Thoracic aorta (tissue), 2 donors: ENCODE results near the gene HMGA1. TPM values are rescaled to one million over a fixed set of nuclear protein-coding genes. Genes with fewer than 3 reads are reported as not detected.
"Not testable (repeated sequence)": the region's sequence is repeated elsewhere in the genome, so short reads cannot be mapped to it uniquely, and the experiment has no call there.

ENCODE experiments used
- ATAC-seq: fragments of 150-250 bp; one replicate; pipeline ENCODE4 v1.8.0; 2017; ENCODE audit warnings: low read depth; ENCODE audit not compliant: insufficient number of reproducible peaks, low FRiP score
- DNase-seq: peaks from one replicate; pipeline ENCODE4 v3.0.0-alpha.2; 2020; ENCODE audit warnings: low spot score
- H3K27ac ChIP-seq, 2 donors: fragments of 200-600 bp; sonication (generic); 1 replicate in 1 of 2; 2 replicates in 1 of 2; pipeline ENCODE4 v1.5.1; 2016; ENCODE audit warnings: mild to moderate bottlenecking in 2 of 2, moderate library complexity in 2 of 2
- H3K27me3 ChIP-seq: fragments of 200-600 bp; sonication (generic); replicated peaks from 2 replicates; pipeline ENCODE4 v1.6.0; 2016; ENCODE audit warnings: mild to moderate bottlenecking; ENCODE audit not compliant: insufficient read depth
- H3K36me3 ChIP-seq: fragments of 200-600 bp; sonication (generic); one replicate; pipeline ENCODE4 v1.5.1; 2016
- H3K4me1 ChIP-seq, 2 donors: fragments of 200-600 bp; sonication (generic); 1 replicate in 1 of 2; 2 replicates in 1 of 2; pipeline versions ENCODE4 v1.5.1 to v1.6.0; 2016; ENCODE audit warnings: low read depth in 2 of 2, mild to moderate bottlenecking in 1 of 2; ENCODE audit not compliant: control insufficient read depth in 1 of 2
- H3K4me3 ChIP-seq: fragments of 200-600 bp; sonication (generic); 2 replicates; pipeline ENCODE4 v1.5.1; 2016; ENCODE audit warnings: mild to moderate bottlenecking
- H3K9me3 ChIP-seq: fragments of 200-600 bp; sonication (generic); 2 replicates; pipeline ENCODE4 v1.5.1; 2016
- total RNA-seq, 2 donors: library from RNA; depleted of rRNA; stranded (reverse); fragments of >200 nt; gene quantifications; one replicate each; pipeline versions ENCODE4 v1.1.0 to v1.2.3, GENCODE V29; 2016
- TF ChIP-seq, protein P1 (sequence below): fragments of 200-600 bp; sonication (generic); IDR thresholded peaks from one replicate; pipeline ENCODE4 v1.5.1; 2019; ENCODE audit warnings: antibody characterized with exemption

The HMGA1 gene
- total RNA-seq, 2 donors from 2014 or later = 20.7 to 28.0 TPM

DNA sequence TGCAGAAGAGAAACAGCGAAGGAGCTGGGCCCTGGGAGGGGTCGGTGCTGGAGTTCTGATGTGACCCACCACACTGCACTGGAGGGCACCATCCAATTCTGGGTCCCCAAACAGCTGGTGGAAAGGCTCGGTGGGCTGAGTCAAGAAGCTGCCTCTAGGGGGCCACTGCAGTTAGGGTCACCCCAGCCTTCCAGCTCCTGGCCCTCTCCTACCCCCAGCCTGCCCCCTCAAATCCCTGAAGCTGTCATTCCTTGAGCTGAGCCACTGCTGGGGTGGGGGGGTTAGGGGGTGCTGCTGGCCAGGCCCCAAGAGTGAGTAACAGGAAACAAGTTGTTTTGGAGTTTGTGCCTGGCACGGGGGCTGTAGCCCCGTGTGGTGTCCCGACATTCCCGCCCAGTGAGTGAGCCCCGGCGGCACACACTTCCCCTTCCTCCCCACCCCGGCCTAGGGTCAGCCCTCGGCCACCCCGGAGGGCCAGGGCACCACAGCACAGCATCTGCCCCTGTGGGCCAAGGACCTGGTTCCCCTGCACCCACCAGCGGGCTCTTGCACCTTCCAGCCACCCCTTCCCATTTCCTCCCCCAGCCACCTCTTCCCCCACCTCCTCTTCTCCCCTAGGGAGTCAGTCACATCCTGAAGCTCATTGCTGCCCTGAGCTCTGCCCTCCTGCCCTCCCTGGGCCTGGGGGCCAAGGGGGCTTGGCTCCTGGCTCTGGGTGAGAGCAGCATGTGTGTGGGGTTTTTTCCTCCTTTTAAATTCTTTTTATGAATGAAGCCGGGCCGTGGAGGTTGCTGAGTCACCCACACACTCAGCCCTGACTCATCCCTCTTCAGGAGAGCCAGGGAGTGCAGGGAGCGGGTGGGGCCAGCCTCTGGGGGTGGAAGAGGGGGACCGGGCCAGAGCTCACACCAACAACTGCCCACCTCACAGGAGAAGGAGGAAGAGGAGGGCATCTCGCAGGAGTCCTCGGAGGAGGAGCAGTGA, 7.5 kb downstream of the HMGA1 start:
- H3K27me3 ChIP-seq = no peaks in the 10 kb centered on the region
- peak; percentile 85 for DNase-seq
- ATAC-seq = no peak
- H3K4me3 ChIP-seq = peak overlapping the region; percentile 51
- no peaks in the 10 kb centered on the region for H3K9me3 ChIP-seq
- H3K27ac ChIP-seq = peak overlapping the region; percentile 66 to 71
- TF ChIP-seq, protein P1, sequence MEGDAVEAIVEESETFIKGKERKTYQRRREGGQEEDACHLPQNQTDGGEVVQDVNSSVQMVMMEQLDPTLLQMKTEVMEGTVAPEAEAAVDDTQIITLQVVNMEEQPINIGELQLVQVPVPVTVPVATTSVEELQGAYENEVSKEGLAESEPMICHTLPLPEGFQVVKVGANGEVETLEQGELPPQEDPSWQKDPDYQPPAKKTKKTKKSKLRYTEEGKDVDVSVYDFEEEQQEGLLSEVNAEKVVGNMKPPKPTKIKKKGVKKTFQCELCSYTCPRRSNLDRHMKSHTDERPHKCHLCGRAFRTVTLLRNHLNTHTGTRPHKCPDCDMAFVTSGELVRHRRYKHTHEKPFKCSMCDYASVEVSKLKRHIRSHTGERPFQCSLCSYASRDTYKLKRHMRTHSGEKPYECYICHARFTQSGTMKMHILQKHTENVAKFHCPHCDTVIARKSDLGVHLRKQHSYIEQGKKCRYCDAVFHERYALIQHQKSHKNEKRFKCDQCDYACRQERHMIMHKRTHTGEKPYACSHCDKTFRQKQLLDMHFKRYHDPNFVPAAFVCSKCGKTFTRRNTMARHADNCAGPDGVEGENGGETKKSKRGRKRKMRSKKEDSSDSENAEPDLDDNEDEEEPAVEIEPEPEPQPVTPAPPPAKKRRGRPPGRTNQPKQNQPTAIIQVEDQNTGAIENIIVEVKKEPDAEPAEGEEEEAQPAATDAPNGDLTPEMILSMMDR = no peak
- no peaks in the 10 kb centered on the region for H3K36me3 ChIP-seq
- peaks cover 24 to 30% of the 10 kb centered on the region in 2 donors for H3K4me1 ChIP-seq

DNA sequence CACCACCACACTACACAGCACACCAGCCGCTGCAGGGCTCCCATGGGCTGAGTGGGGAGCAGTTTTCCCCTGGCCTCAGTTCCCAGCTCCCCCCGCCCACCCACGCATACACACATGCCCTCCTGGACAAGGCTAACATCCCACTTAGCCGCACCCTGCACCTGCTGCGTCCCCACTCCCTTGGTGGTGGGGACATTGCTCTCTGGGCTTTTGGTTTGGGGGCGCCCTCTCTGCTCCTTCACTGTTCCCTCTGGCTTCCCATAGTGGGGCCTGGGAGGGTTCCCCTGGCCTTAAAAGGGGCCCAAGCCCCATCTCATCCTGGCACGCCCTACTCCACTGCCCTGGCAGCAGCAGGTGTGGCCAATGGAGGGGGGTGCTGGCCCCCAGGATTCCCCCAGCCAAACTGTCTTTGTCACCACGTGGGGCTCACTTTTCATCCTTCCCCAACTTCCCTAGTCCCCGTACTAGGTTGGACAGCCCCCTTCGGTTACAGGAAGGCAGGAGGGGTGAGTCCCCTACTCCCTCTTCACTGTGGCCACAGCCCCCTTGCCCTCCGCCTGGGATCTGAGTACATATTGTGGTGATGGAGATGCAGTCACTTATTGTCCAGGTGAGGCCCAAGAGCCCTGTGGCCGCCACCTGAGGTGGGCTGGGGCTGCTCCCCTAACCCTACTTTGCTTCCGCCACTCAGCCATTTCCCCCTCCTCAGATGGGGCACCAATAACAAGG, 8.5 kb downstream of the HMGA1 start:
- H3K9me3 ChIP-seq, H3K27me3 ChIP-seq, ATAC-seq, H3K36me3 ChIP-seq, DNase-seq: not testable (repeated sequence)
- H3K27ac ChIP-seq = peak overlapping the region in 1 of 2 donors; percentile 71
- H3K4me3 ChIP-seq = peak overlapping the region; percentile 51
- H3K4me1 ChIP-seq = peaks cover 24 to 30% of the 10 kb centered on the region in 2 donors

DNA sequence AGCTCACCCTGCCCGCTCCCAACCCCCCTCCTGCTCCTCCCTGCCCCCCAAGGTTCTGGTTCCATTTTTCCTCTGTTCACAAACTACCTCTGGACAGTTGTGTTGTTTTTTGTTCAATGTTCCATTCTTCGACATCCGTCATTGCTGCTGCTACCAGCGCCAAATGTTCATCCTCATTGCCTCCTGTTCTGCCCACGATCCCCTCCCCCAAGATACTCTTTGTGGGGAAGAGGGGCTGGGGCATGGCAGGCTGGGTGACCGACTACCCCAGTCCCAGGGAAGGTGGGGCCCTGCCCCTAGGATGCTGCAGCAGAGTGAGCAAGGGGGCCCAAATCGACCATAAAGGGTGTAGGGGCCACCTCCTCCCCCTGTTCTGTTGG, 9.1 kb downstream of the HMGA1 start:
- not testable (repeated sequence) for ATAC-seq, H3K27ac ChIP-seq

DNA sequence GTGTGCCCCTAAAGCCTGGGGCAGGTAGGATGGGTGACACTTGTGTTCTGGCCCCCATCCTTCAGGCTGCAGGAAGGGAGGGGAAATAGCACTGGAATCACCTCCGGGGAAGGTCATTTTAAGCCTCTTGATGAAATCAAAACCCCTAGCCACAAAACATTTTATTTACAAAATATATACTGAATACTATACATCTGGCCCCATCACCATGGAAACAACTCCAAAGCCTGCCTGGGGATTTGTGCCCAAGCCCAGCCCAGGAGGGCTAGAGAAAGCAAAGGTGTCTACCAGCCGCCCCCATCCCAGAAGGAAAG, 9.5 kb downstream of the HMGA1 start:
- ATAC-seq = no peak
- peaks cover 24 to 30% of the 10 kb centered on the region in 2 donors for H3K4me1 ChIP-seq

More for the DNA sequence above, 9.1 kb downstream of the HMGA1 start:
- not testable (repeated sequence) for DNase-seq, H3K27me3 ChIP-seq, H3K9me3 ChIP-seq, H3K36me3 ChIP-seq, H3K4me3 ChIP-seq
- H3K4me1 ChIP-seq = peaks cover 24 to 30% of the 10 kb centered on the region in 2 donors

DNA sequence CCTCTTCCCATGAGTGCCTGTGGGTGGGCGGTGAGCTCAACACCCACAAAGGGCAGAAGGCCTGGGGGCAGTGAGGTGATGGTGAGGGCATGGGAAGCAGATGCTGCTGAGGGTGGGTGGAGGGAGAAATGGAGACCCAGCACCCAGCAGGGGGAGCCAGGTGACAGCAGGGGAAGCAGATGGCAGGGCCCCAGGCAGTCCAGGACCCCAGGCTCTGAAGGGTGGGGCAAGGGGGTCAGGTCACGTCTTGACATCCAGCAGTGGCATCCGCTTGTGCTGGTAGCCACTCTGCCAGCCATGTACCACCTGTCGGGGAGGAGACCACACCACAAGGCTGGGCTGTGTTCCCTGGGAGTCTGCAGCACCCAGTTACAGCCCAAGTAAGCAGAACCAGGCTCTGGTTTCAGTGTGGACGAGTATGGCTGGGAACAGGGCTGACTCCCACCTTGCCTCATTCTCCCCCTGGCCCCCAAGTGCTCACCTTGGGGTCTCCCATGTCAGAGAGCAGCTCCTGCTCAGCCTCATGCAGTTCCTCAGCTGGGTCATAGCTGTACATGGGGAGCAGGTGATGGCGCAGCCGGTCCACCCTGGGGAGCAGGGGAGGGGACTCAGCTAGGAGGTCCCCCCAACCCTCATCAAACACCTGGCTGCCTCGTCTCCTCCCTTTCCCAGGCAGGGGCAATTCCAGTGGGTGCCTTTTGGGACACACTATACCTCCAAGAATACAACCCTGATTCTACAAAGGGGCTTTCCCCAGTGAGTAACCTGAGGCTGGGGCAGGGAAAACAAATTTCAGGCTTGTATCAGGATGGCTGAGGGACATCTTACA, 10.1 kb downstream of the HMGA1 start:
- no peak for DNase-seq
- H3K36me3 ChIP-seq = no peaks in the 10 kb centered on the region
- TF ChIP-seq, protein P1 = no peak
- no peaks in the 10 kb centered on the region for H3K9me3 ChIP-seq
- H3K27me3 ChIP-seq = no peaks in the 10 kb centered on the region
- ATAC-seq = no peak
- H3K4me3 ChIP-seq = no peak overlapping the region
- H3K4me1 ChIP-seq = peaks cover 24 to 30% of the 10 kb centered on the region in 2 donors
- no peak overlapping the region for H3K27ac ChIP-seq

More for the DNA sequence above, 9.5 kb downstream of the HMGA1 start:
- TF ChIP-seq, protein P1 = no peak
- Histone ChIP-seq H3K36me3 (no peaks in the 10 kb centered on the region), H3K9me3 (no peaks in the 10 kb centered on the region), H3K27me3 (no peaks in the 10 kb centered on the region), H3K27ac (no peak overlapping the region), H3K4me3 (no peak overlapping the region)
- DNase-seq = no peak
